Epithelial cell of esophagus (primary cell): ENCODE results near the gene LMAN1.

Experiments
- DNase-seq: peaks from one replicate; pipeline ENCODE4 v3.0.0; 2010; ENCODE audit warnings: low read depth
- H3K4me3 ChIP-seq: 2 replicates; pipeline ENCODE4 v1.5.1; 2011; ENCODE audit warnings: mild to moderate bottlenecking, low read length, control low read depth
- CTCF ChIP-seq: IDR thresholded peaks from 2 replicates; pipeline ENCODE4 v1.5.1; 2011; ENCODE audit warnings: low read depth, mild to moderate bottlenecking, low read length, control low read depth, inconsistent platforms; ENCODE audit not compliant: insufficient read depth; ENCODE audit errors: missing control alignments

Gene LMAN1

GRCh38 chr18:59345556-59345955, 13.5 kb downstream of the LMAN1 start:
- TF ChIP-seq CTCF, result no peak
- DNase-seq, result no peak
- no peak overlapping the region for H3K4me3 ChIP-seq

GRCh38 chr18:59344996-59345395, 14.1 kb downstream of the LMAN1 start:
- DNase-seq, result no peak
- TF ChIP-seq CTCF, result no peak
- H3K4me3 ChIP-seq, result no peak overlapping the region

GRCh38 chr18:59343926-59344325, 15.1 kb downstream of the LMAN1 start:
- DNase-seq, result no peak
- no peak for TF ChIP-seq CTCF
- no peak overlapping the region for H3K4me3 ChIP-seq

- no peak for DNase-seq
- no peak overlapping the region for H3K4me3 ChIP-seq
- no peak for TF ChIP-seq CTCF
Observed at GRCh38 chr18:59340817-59341216, 18.2 kb downstream of the LMAN1 start.

GRCh38 chr18:59340312-59340711, 18.8 kb downstream of the LMAN1 start:
- no peak overlapping the region for H3K4me3 ChIP-seq
- DNase-seq, result no peak
- TF ChIP-seq CTCF, result no peak

GRCh38 chr18:59332986-59333385, 26.1 kb downstream of the LMAN1 start:
- no peak for TF ChIP-seq CTCF
- DNase-seq, result no peak
- no peak overlapping the region for H3K4me3 ChIP-seq

GRCh38 chr18:59328683-59329082, 30.4 kb downstream of the LMAN1 start:
- TF ChIP-seq CTCF, result no peak
- H3K4me3 ChIP-seq, result no peak overlapping the region
- DNase-seq, result no peak
